B cell (primary cell): Measurements from ENCODE around the gene TBC1D32. TPM values are rescaled to one million over a fixed set of nuclear protein-coding genes. Genes with fewer than 3 reads are reported as not detected.

ENCODE experiments used
- ATAC-seq: fragments of 200-7000 bp; cut with Tn5 transposase; one replicate; pipeline ENCODE4 v1.10.0; 2021; ENCODE audit warnings: low read depth, mild to moderate bottlenecking, moderate number of reproducible peaks, moderate library complexity
- CTCF ChIA-PET: fragments of 350-600 bp; sonication (Branson Sonifier 250); formaldehyde crosslinking; loops from one replicate; lab custom pipeline; 2021; ENCODE audit warnings: antibody characterized with exemption, inconsistent platforms; lab: Charles Lee
- POLR2A ChIA-PET: fragments of 350-600 bp; sonication (Branson Sonifier 250); formaldehyde crosslinking; loops from one replicate; lab custom pipeline; 2021; ENCODE audit warnings: antibody characterized with exemption; lab: Charles Lee
- DNase-seq: peaks from one replicate; pipeline ENCODE4 v3.0.0; 2013
- H2AFZ ChIP-seq: 2 replicates; pipeline ENCODE4 v1.6.1; 2012; ENCODE audit warnings: mild to moderate bottlenecking, low read depth, low read length; ENCODE audit not compliant: insufficient read depth, poor library complexity, severe bottlenecking
- H3K27ac ChIP-seq, 2 donors: 1 replicate in 1 of 2; 2 replicates in 1 of 2; pipeline ENCODE4 v1.5.1; 2012 to 2013; ENCODE audit warnings: low read length in 2 of 2, mild to moderate bottlenecking in 2 of 2, moderate library complexity in 1 of 2
- H3K27me3 ChIP-seq, 4 experiments: fragments of 200-600 bp in 1 of 4; sonication (generic) in 1 of 4; replicated peaks in 1 of 4; 1 replicate in 2 of 4; 2 replicates in 2 of 4; pipeline versions ENCODE4 v1.6.1 to v1.7.0; 2013 to 2016; ENCODE audit warnings: low read length in 3 of 4, mild to moderate bottlenecking in 2 of 4, mixed read lengths in 1 of 4, moderate library complexity in 1 of 4; ENCODE audit not compliant: insufficient read depth in 4 of 4, control insufficient read depth in 3 of 4; ENCODE audit errors: control extremely low read depth in 1 of 4
- H3K36me3 ChIP-seq, 2 experiments: replicated peaks in 1 of 2; 1 replicate in 1 of 2; 2 replicates in 1 of 2; pipeline versions ENCODE4 v1.6.1 to v1.7.1; 2013; ENCODE audit warnings: low read length in 1 of 2; ENCODE audit not compliant: insufficient read depth in 2 of 2, control insufficient read depth in 1 of 2; ENCODE audit errors: control extremely low read depth in 1 of 2, extremely low read depth in 1 of 2
- H3K4me1 ChIP-seq, 2 donors: fragments of 200-600 bp in 1 of 2; sonication (generic) in 1 of 2; 1 replicate in 1 of 2; 2 replicates in 1 of 2; pipeline versions ENCODE4 v1.5.1 to v1.6.1; 2013 to 2017; ENCODE audit warnings: low read length in 2 of 2; ENCODE audit not compliant: control insufficient read depth in 2 of 2, insufficient read depth in 2 of 2
- H3K4me2 ChIP-seq: replicated peaks from 2 replicates; pipeline ENCODE3; 2012; ENCODE audit warnings: mild to moderate bottlenecking, low read depth, low read length; ENCODE audit not compliant: poor library complexity, severe bottlenecking
- H3K4me3 ChIP-seq, 5 experiments: fragments of 200-600 bp in 1 of 5; sonication (generic) in 1 of 5; 1 replicate in 3 of 5; 2 replicates in 2 of 5; pipeline versions ENCODE4 v1.5.1 to v1.7.0; 2011 to 2016; ENCODE audit warnings: low read length in 4 of 5, mild to moderate bottlenecking in 4 of 5, low read depth in 2 of 5, control low read depth in 1 of 5, moderate library complexity in 1 of 5; ENCODE audit not compliant: insufficient read depth in 1 of 5; ENCODE audit errors: control extremely low read depth in 1 of 5, extremely low read depth in 1 of 5
- H3K79me2 ChIP-seq: fragments of 200-600 bp; sonication (generic); one replicate; pipeline ENCODE4 v1.6.0; 2016; ENCODE audit warnings: low read length; ENCODE audit not compliant: control insufficient read depth, insufficient read depth
- H3K9ac ChIP-seq: fragments of 200-600 bp; sonication (generic); 2 replicates; pipeline ENCODE4 v1.6.1; 2017; ENCODE audit warnings: mild to moderate bottlenecking, low read length, moderate library complexity
- H3K9me3 ChIP-seq, 3 donors: one replicate each; pipeline versions ENCODE4 v1.6.1 to v1.7.1; 2013; ENCODE audit warnings: low read length in 2 of 3; ENCODE audit not compliant: control insufficient read depth in 2 of 3, insufficient read depth in 1 of 3; ENCODE audit errors: control extremely low read depth in 1 of 3
- H4K20me1 ChIP-seq: 2 replicates; pipeline ENCODE4 v1.6.0; 2012; ENCODE audit warnings: mild to moderate bottlenecking, low read length; ENCODE audit not compliant: insufficient read depth, control insufficient read depth, poor library complexity, severe bottlenecking
- H3K27ac Mint-ChIP-seq: one replicate; pipeline ENCODE4 v1.8.0; 2021; ENCODE audit warnings: mixed read lengths
- H3K27me3 Mint-ChIP-seq: one replicate; pipeline ENCODE4 v1.8.0; 2021; ENCODE audit warnings: mixed read lengths
- H3K4me1 Mint-ChIP-seq: one replicate; pipeline ENCODE4 v1.8.0; 2021; ENCODE audit warnings: mixed read lengths
- H3K4me3 Mint-ChIP-seq: one replicate; pipeline ENCODE4 v1.8.0; 2021; ENCODE audit warnings: mixed read lengths
- H3K9me3 Mint-ChIP-seq: one replicate; pipeline ENCODE4 v1.8.0; 2022; ENCODE audit warnings: mixed read lengths; ENCODE audit not compliant: insufficient read depth
- EZH2 ChIP-seq: IDR thresholded peaks from 2 replicates; pipeline ENCODE4 v1.6.1; 2012; ENCODE audit warnings: borderline replicate concordance, low read depth, mild to moderate bottlenecking, moderate library complexity, low read length; ENCODE audit not compliant: insufficient read depth, poor library complexity, severe bottlenecking
- WGBS: methylation state at CpG from one replicate; pipeline ENCODE4 v1.1.5; 2013; ENCODE audit warnings: missing lambda C conversion rate; ENCODE audit not compliant: insufficient coverage; 5-methylcytosine and 5-hydroxymethylcytosine counted together
- intact Hi-C: fragments of 100-400 bp; cut with micrococcal nuclease; formaldehyde crosslinking; loops from one replicate; pipeline ENCODE4 v1.10.0; 2022
- polyA plus RNA-seq: library from polyadenylated mRNA; depleted of rRNA; stranded (reverse); fragments of >200 nt; gene quantifications from 2 replicates; pipeline ENCODE4 v1.2.3, GENCODE V29; 2012
- total RNA-seq, 2 donors: library from RNA; stranded (reverse); fragments of 120-200 nt in 1 of 2; gene quantifications; 1 replicate in 1 of 2; 2 replicates in 1 of 2; pipeline versions ENCODE4 v1.2.3 to v1.2.4, GENCODE V29; 2013 to 2022
- TF ChIP-seq, protein P1 (sequence below): fragments of 200-600 bp; IDR thresholded peaks from one replicate; pipeline ENCODE4 v1.8.0; 2022; ENCODE audit warnings: antibody characterized with exemption, mild to moderate bottlenecking

Gene TBC1D32
- total and polyA plus RNA-seq, 2 donors (not counting 1 experiment from before 2014, with no cell fraction given) = 9.0 to 20.9 TPM

DNA sequence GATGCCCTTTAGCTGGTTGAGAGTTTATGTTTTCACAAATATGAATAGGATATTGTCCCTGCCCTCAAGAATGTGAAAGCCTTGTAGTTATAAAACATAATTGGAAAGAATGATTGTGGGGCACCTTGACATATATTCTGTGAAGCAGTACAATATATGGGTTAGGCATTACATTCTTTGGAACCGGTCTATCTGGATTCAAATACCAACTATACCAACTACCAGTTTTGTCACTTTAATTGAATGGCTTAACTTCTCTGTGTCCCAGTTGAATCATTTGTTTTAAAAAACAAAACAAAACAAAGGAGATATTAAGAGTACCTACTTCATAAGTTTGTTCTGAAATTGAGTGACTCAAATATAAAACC lies 146.5 kb downstream of the TBC1D32 start:
- Histone ChIP-seq H3K9ac (no peak overlapping the region), H3K4me1 (no peaks in the 10 kb centered on the region), H3K4me3 (no peak overlapping the region), H4K20me1 (no peaks in the 10 kb centered on the region), H3K36me3 (no peaks in the 10 kb centered on the region), H3K27ac (no peak overlapping the region), H3K79me2 (no peaks in the 10 kb centered on the region), H2AFZ (no peak overlapping the region), H3K4me2 (no peak overlapping the region), H3K9me3 (no peaks in the 10 kb centered on the region), H3K27me3 (no peaks in the 10 kb centered on the region)
- intact Hi-C loops = no loop called here
- WGBS = no CpG with 5 or more reads among the region's 1 CpG
- H3K4me3 Mint-ChIP-seq = no peak overlapping the region
- no peaks in the 10 kb centered on the region for H3K9me3 Mint-ChIP-seq
- ATAC-seq (no peak), DNase-seq (no peak)
- H3K27me3 Mint-ChIP-seq = no peaks in the 10 kb centered on the region
- no peak overlapping the region for H3K27ac Mint-ChIP-seq
- POLR2A ChIA-PET = no interaction called here
- TF ChIP-seq, protein P1, sequence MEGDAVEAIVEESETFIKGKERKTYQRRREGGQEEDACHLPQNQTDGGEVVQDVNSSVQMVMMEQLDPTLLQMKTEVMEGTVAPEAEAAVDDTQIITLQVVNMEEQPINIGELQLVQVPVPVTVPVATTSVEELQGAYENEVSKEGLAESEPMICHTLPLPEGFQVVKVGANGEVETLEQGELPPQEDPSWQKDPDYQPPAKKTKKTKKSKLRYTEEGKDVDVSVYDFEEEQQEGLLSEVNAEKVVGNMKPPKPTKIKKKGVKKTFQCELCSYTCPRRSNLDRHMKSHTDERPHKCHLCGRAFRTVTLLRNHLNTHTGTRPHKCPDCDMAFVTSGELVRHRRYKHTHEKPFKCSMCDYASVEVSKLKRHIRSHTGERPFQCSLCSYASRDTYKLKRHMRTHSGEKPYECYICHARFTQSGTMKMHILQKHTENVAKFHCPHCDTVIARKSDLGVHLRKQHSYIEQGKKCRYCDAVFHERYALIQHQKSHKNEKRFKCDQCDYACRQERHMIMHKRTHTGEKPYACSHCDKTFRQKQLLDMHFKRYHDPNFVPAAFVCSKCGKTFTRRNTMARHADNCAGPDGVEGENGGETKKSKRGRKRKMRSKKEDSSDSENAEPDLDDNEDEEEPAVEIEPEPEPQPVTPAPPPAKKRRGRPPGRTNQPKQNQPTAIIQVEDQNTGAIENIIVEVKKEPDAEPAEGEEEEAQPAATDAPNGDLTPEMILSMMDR = no peak
- no peak for TF ChIP-seq EZH2
- CTCF ChIA-PET = no interaction called here
- H3K4me1 Mint-ChIP-seq = no peaks in the 10 kb centered on the region

GRCh38 chr6:121187200-121187832 lies 147.0 kb downstream of the TBC1D32 start:
- H3K27me3 ChIP-seq = no peaks in the 10 kb centered on the region
- H3K9me3 ChIP-seq = no peaks in the 10 kb centered on the region
- H3K4me3 ChIP-seq = no peak overlapping the region
- no CpG with 5 or more reads among the region's 1 CpG for WGBS
- POLR2A ChIA-PET = no interaction called here
- H3K36me3 ChIP-seq = no peaks in the 10 kb centered on the region
- no peak for DNase-seq
- H4K20me1 ChIP-seq = no peaks in the 10 kb centered on the region
- no peak overlapping the region for H3K27ac ChIP-seq
- H2AFZ ChIP-seq = no peak overlapping the region
- Mint-ChIP-seq H3K27me3 (no peaks in the 10 kb centered on the region), H3K4me1 (no peaks in the 10 kb centered on the region), H3K9me3 (no peaks in the 10 kb centered on the region), H3K27ac (no peak overlapping the region), H3K4me3 (no peak overlapping the region)
- H3K4me1 ChIP-seq = no peaks in the 10 kb centered on the region
- ATAC-seq = no peak
- CTCF ChIA-PET = no interaction called here
- no peak overlapping the region for H3K9ac ChIP-seq
- no peak for TF ChIP-seq EZH2
- TF ChIP-seq, protein P1 = no peak
- intact Hi-C loops = no loop called here
- no peaks in the 10 kb centered on the region for H3K79me2 ChIP-seq
- no peak overlapping the region for H3K4me2 ChIP-seq
